HepG2 (cell line): ENCODE data around the gene JAK1. TPM values are rescaled to one million over a fixed set of nuclear protein-coding genes. Genes with fewer than 3 reads are reported as not detected.

Experiments
- ARID4A ChIP-seq: sonication (generic); formaldehyde crosslinking; IDR thresholded peaks from 2 replicates; pipeline ENCODE4 v1.5.0; 2020; ENCODE audit warnings: mild to moderate bottlenecking, missing genetic modification reagents, borderline replicate concordance
- CREM ChIP-seq, 2 experiments: sonication (generic) in 1 of 2; formaldehyde crosslinking in 1 of 2; IDR thresholded peaks; 2 replicates each; pipeline versions ENCODE4 v1.4.0 to v1.6.1; 2016 to 2020; ENCODE audit warnings: antibody characterized with exemption in 1 of 2, mild to moderate bottlenecking in 1 of 2, missing genetic modification reagents in 1 of 2
- FLYWCH1 ChIP-seq: sonication (generic); formaldehyde crosslinking; IDR thresholded peaks from 2 replicates; pipeline ENCODE4 v1.8.1; 2023; ENCODE audit warnings: mild to moderate bottlenecking, missing genetic modification reagents
- HNRNPK ChIP-seq: fragments of 200-400 bp; formaldehyde crosslinking; IDR thresholded peaks from 2 replicates; pipeline ENCODE4 v1.6.1; 2018; ENCODE audit warnings: low read length, low read depth, moderate library complexity, mild to moderate bottlenecking; ENCODE audit not compliant: poor library complexity, severe bottlenecking
- MTF2 ChIP-seq: sonication (generic); formaldehyde crosslinking; IDR thresholded peaks from 2 replicates; pipeline ENCODE4 v1.5.0; 2020; ENCODE audit warnings: missing genetic modification reagents, borderline replicate concordance
- NR2F1 ChIP-seq, 2 experiments: fragments of 450-650 bp in 1 of 2; formaldehyde crosslinking in 1 of 2; IDR thresholded peaks; 2 replicates each; pipeline versions ENCODE4 v1.5.0 to v1.6.1; 2016 to 2020; ENCODE audit warnings: mild to moderate bottlenecking in 1 of 2, missing compliant biosample characterization in 1 of 2, missing genetic modification reagents in 1 of 2, moderate library complexity in 1 of 2
- XRCC5 ChIP-seq: fragments of 200-400 bp; formaldehyde crosslinking; optimal IDR thresholded peaks from 2 replicates; pipeline ENCODE3; 2017; ENCODE audit warnings: mild to moderate bottlenecking, low read length
- ZFAT ChIP-seq: sonication (generic); formaldehyde crosslinking; conservative IDR thresholded peaks from 2 replicates; pipeline ENCODE4 v1.8.1; 2023; ENCODE audit warnings: missing genetic modification reagents, inconsistent platforms
- ZNF260 ChIP-seq: sonication (generic); formaldehyde crosslinking; IDR thresholded peaks from 2 replicates; pipeline ENCODE4 v1.4.0; 2020; ENCODE audit warnings: missing genetic modification reagents, low read depth, mild to moderate bottlenecking, borderline replicate concordance
- ZNF383 ChIP-seq: sonication (generic); formaldehyde crosslinking; IDR thresholded peaks from 2 replicates; pipeline ENCODE4 v1.4.0; 2020; ENCODE audit warnings: missing genetic modification reagents, mild to moderate bottlenecking, borderline replicate concordance
- ZNF414 ChIP-seq: sonication (generic); formaldehyde crosslinking; IDR thresholded peaks from 2 replicates; pipeline ENCODE4 v1.5.0; 2020; ENCODE audit warnings: missing genetic modification reagents
- ZNF510 ChIP-seq: sonication (generic); formaldehyde crosslinking; IDR thresholded peaks from 2 replicates; pipeline ENCODE4 v1.4.0; 2020; ENCODE audit warnings: low read depth, mild to moderate bottlenecking, missing genetic modification reagents
- ZNF580 ChIP-seq: IDR thresholded peaks from 2 replicates; pipeline ENCODE4 v1.6.1; 2016; ENCODE audit warnings: low read depth, borderline replicate concordance
- polyA plus RNA-seq, 8 experiments: library from polyadenylated mRNA; depleted of rRNA in 3 of 8; stranded (reverse) in 7 of 8; unstranded in 1 of 8; fragments of >200 nt; fragmentation: Illumina TruSeq in 4 of 8; extraction: Trizol in 4 of 8; gene quantifications; 2 replicates each; pipeline versions ENCODE4 v1.2.1 to v1.2.3, GENCODE V29; 2011 to 2016; ENCODE audit warnings: low read depth in 4 of 8, missing spikeins in 1 of 8, mixed read lengths in 1 of 8; ENCODE audit not compliant: insufficient read depth in 1 of 8
- total RNA-seq, 5 experiments: library from RNA; depleted of rRNA; stranded (reverse); fragments of >200 nt; fragmentation: Illumina TruSeq; extraction: Trizol; gene quantifications; 2 replicates each; pipeline ENCODE4 v1.2.3, GENCODE V29; 2016; ENCODE audit warnings: low read depth in 1 of 5
- TF ChIP-seq, protein P1 (sequence below): IDR thresholded peaks from 2 replicates; pipeline ENCODE4 v1.6.1; 2016; ENCODE audit warnings: low read depth, control low read depth
- TF ChIP-seq, protein P2 (sequence below): sonication (generic); formaldehyde crosslinking; IDR thresholded peaks from 2 replicates; pipeline ENCODE4 v1.9.0; 2021; ENCODE audit warnings: missing genetic modification reagents, borderline replicate concordance
- TF ChIP-seq, protein P3 (sequence below): sonication (generic); formaldehyde crosslinking; IDR thresholded peaks from 2 replicates; pipeline ENCODE4 v1.5.0; 2020; ENCODE audit warnings: missing genetic modification reagents

JAK1 gene
- total and polyA plus RNA-seq, 2 of the 13 experiments (the other 11 are each of a cell fraction or from before 2014, with no cell fraction given), result 23.9 to 42.4 TPM

GRCh38 chr1:64965366-64966157 lies 787 bp downstream of the JAK1 start (continued):
- TF ChIP-seq XRCC5 (peak; percentile 17), NR2F1 (CRISPR knock-in tag; IDR thresholded peaks at IDR 0.05) (no peak), ZFAT (CRISPR knock-in tag) (0 out of 2 replicates have a peak, but pooled peaks have one; percentile 11), ZNF383 (CRISPR knock-in tag) (no peak), CREM (IDR thresholded peaks at IDR 0.05) (no peak), CREM (CRISPR knock-in tag; IDR thresholded peaks at IDR 0.05) (no peak), MTF2 (CRISPR knock-in tag) (no peak), FLYWCH1 (no peak), ZNF260 (CRISPR knock-in tag) (no peak), ZNF510 (CRISPR knock-in tag) (no peak), ZNF580 (CRISPR knock-in tag) (no peak), ZNF414 (CRISPR knock-in tag) (no peak), HNRNPK (no peak), ARID4A (CRISPR knock-in tag) (peak; percentile 6; the same call in 1 of the 2 replicates)
- TF ChIP-seq, protein P1, sequence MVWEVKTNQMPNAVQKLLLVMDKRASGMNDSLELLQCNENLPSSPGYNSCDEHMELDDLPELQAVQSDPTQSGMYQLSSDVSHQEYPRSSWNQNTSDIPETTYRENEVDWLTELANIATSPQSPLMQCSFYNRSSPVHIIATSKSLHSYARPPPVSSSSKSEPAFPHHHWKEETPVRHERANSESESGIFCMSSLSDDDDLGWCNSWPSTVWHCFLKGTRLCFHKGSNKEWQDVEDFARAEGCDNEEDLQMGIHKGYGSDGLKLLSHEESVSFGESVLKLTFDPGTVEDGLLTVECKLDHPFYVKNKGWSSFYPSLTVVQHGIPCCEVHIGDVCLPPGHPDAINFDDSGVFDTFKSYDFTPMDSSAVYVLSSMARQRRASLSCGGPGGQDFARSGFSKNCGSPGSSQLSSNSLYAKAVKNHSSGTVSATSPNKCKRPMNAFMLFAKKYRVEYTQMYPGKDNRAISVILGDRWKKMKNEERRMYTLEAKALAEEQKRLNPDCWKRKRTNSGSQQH (CRISPR knock-in tag), result no peak
- TF ChIP-seq, protein P2, sequence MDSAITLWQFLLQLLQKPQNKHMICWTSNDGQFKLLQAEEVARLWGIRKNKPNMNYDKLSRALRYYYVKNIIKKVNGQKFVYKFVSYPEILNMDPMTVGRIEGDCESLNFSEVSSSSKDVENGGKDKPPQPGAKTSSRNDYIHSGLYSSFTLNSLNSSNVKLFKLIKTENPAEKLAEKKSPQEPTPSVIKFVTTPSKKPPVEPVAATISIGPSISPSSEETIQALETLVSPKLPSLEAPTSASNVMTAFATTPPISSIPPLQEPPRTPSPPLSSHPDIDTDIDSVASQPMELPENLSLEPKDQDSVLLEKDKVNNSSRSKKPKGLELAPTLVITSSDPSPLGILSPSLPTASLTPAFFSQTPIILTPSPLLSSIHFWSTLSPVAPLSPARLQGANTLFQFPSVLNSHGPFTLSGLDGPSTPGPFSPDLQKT (CRISPR knock-in tag), result no peak
- TF ChIP-seq, protein P3, sequence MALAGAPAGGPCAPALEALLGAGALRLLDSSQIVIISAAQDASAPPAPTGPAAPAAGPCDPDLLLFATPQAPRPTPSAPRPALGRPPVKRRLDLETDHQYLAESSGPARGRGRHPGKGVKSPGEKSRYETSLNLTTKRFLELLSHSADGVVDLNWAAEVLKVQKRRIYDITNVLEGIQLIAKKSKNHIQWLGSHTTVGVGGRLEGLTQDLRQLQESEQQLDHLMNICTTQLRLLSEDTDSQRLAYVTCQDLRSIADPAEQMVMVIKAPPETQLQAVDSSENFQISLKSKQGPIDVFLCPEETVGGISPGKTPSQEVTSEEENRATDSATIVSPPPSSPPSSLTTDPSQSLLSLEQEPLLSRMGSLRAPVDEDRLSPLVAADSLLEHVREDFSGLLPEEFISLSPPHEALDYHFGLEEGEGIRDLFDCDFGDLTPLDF (CRISPR knock-in tag), result no peak
